Measurements from ENCODE around the gene CEP104. TPM values are rescaled to one million over a fixed set of nuclear protein-coding genes. Genes with fewer than 3 reads are reported as not detected.

The CEP104 gene
- total RNA-seq, 1 donor from 2014 or later: 47.3 TPM

- no peak overlapping the region for H3K4me3 ChIP-seq (ENCODE audit: low read depth, low read length)
- TF ChIP-seq CTCF (IDR thresholded peaks at IDR 0.05; ENCODE audit: insufficient read depth, low read length, poor library complexity, severe bottlenecking): no peak
- DNase-seq (ENCODE audit: low read depth): no peak
- H3K27me3 ChIP-seq (ENCODE audit: control insufficient read depth, insufficient read depth, low read length): no peaks in the 10 kb centered on the region
- H3K36me3 ChIP-seq (ENCODE audit: control insufficient read depth, insufficient read depth, low read length): no peaks in the 10 kb centered on the region
These were observed 23.6 kb upstream of the CEP104 start for GRCh38 chr1:3880429-3881192.

DNA sequence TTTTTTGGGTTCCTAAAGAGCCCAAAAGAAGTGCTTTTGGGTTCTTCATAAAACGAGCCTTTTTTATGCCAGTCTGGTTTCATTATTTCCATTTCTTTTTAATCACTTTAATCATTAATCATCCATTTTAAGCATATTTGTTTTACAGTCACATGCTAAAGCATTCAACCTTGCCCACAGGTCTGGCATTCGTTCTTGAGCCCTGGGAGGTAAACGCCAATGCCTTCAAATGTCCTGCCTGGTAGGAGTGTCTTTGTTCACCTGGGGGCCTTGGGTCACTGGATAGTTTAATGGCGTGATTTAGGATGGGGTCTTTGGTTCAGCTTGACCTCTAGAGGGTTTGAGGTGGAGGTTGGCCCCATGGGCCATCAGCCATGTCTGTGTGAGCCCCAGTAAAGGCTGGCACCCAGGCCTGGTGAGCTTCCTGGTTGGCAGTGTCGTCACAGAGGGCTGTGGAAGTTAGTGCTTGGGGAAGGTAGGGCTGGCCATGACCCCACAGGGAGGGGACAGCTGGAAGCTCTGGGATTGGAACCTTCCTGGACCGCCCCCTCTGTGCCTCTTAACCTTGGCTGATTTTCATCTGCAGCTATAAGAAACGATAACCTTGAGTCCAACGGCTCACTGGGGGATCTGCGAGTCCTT lies 22.9 kb upstream of the CEP104 start:
- Histone ChIP-seq H3K4me3 (ENCODE audit: low read depth, low read length) (no peak overlapping the region), H3K27me3 (ENCODE audit: control insufficient read depth, insufficient read depth, low read length) (no peaks in the 10 kb centered on the region), H3K36me3 (ENCODE audit: control insufficient read depth, insufficient read depth, low read length) (no peaks in the 10 kb centered on the region)

GRCh38 chr1:3879099-3879498 lies 22.1 kb upstream of the CEP104 start:
- no peak for TF ChIP-seq CTCF (IDR thresholded peaks at IDR 0.05; ENCODE audit: insufficient read depth, low read length, poor library complexity, severe bottlenecking)
- no peaks in the 10 kb centered on the region for H3K27me3 ChIP-seq (ENCODE audit: control insufficient read depth, insufficient read depth, low read length)
- H3K4me3 ChIP-seq (ENCODE audit: low read depth, low read length): no peak overlapping the region
- no peaks in the 10 kb centered on the region for H3K36me3 ChIP-seq (ENCODE audit: control insufficient read depth, insufficient read depth, low read length)
- DNase-seq (ENCODE audit: low read depth): no peak

More for the DNA sequence above, 22.9 kb upstream of the CEP104 start:
- no peak for DNase-seq (ENCODE audit: low read depth)
- TF ChIP-seq CTCF (IDR thresholded peaks at IDR 0.05; ENCODE audit: insufficient read depth, low read length, poor library complexity, severe bottlenecking): no peak

GRCh38 chr1:3876716-3877115 lies 19.7 kb upstream of the CEP104 start:
- Histone ChIP-seq H3K27me3 (ENCODE audit: control insufficient read depth, insufficient read depth, low read length) (no peaks in the 10 kb centered on the region), H3K4me3 (ENCODE audit: low read depth, low read length) (no peak overlapping the region), H3K36me3 (ENCODE audit: control insufficient read depth, insufficient read depth, low read length) (no peaks in the 10 kb centered on the region)
- no peak for TF ChIP-seq CTCF (IDR thresholded peaks at IDR 0.05; ENCODE audit: insufficient read depth, low read length, poor library complexity, severe bottlenecking)
- DNase-seq (ENCODE audit: low read depth): no peak

- no peak overlapping the region for H3K4me3 ChIP-seq (ENCODE audit: low read depth, low read length)
- no peak for DNase-seq (ENCODE audit: low read depth)
- no peaks in the 10 kb centered on the region for H3K36me3 ChIP-seq (ENCODE audit: control insufficient read depth, insufficient read depth, low read length)
- no peaks in the 10 kb centered on the region for H3K27me3 ChIP-seq (ENCODE audit: control insufficient read depth, insufficient read depth, low read length)
- TF ChIP-seq CTCF (IDR thresholded peaks at IDR 0.05; ENCODE audit: insufficient read depth, low read length, poor library complexity, severe bottlenecking): no peak
These were observed 17.7 kb upstream of the CEP104 start for GRCh38 chr1:3874736-3875135.
